Lung microvascular endothelial cell (primary cell): ENCODE measurements around the gene ANKMY1. TPM values are rescaled to one million over a fixed set of nuclear protein-coding genes. Genes with fewer than 3 reads are reported as not detected.
"Not testable (repeated sequence)": the region's sequence is repeated elsewhere in the genome, so short reads cannot be mapped to it uniquely, and the experiment has no call there.

ENCODE experiments used
- DNase-seq, 2 donors: peaks; one replicate each; pipeline versions ENCODE4 v3.0.0 to v3.0.0-alpha.2; 2010; ENCODE audit warnings: low read depth in 2 of 2
- total RNA-seq: library from RNA; depleted of rRNA; stranded (reverse); fragments of >200 nt; gene quantifications from 2 replicates; pipeline ENCODE4 v1.2.1, GENCODE V29; 2014

The ANKMY1 gene
- total RNA-seq, 1 donor from 2014 or later, result 6.0 TPM

DNA sequence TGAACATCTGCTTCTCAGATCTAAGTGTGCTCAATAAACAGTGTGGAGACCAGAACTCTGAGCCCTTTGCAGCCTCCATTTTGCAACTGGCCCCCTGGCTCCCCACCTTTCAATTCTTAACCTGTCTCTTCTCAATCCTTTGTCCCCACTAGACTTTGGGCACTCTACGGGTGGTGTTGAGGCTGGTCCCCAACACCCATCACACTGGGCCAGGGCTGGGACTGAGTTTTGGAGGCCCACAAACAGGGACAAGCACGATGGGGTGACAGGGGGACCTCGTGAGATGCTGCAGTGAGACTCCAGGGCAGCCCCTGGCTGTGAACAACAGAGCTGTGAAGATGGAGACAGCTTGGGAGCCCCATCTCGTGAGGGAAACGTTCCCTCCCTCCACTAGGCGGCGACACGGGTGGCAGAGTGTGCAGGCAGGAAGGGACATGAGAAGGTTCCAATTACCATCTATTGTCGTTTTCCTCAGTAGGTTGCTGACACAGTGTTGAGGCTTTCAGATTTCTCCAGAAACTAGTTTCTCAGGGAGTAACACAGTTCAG lies 1.2 kb downstream of the ANKMY1 start:
- DNase-seq, result peak; percentile 62 to 74

DNA sequence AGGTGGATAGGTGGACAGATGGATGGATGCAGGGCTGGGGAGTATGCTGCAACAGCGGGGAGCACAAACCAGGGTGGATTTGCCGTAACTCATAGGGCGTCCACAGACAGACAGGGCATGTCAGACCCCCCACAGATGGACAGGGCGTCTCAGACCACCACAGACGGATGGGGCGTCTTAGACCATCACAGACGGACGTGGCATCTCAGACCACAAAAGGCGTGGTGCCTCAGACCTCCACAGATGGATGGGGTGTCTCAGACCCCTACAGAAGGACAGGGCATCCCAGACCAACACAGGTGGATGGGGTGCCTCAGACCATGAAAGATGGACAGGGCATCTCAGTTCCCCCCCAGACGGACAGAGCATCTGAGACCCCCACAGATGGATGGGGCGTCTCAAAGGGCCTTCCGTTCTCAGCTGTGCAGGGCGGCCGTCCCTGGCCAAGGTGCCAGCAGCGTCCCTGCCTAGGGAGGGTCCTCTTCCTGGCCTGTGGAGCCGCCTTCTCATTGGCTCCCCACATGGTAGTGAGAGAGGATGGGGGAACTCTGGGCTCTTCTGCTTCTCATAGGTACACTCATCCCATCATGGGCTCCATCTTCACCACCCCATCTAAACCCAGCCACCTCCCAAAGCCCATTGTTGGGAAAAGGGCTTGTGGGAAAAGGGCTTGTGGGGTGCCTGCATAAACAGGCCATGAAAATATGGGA lies 2.1 kb downstream of the ANKMY1 start:
- no peak for DNase-seq

DNA sequence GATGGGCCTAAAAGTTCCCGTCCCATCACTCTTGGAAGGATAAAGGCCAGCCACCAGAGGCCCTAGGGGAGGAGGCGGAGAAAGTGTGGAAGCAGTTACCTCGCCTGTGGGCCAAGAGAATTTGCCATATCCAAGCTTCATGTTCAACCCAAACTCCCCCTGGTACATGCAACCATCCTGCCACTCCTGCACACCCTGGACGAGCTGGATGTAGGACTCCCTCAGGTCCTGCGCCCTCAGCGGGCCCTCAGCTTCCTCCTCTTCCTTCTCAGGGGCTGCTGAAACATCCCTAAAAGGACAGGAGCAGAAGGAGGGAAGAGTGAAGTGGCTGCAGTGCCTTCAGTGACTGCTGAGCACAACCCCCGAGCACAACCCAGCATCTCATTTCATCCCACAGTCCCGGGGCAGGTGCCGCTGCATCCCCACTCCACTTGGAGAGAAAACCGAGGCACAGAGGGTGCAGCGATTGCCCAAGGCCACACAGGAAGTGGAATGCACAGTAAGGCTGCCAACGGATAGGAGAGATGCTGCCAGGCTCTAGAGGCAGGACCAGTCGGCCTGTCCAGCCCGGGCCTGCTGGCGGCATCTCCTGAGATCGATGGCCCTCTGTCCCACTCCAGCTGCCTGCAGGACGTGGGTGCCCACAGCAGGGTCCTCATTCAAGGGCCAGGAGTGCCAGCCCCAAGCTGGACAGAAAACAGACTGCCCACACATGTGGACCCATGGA lies 2.9 kb downstream of the ANKMY1 start:
- no peak for DNase-seq

DNA sequence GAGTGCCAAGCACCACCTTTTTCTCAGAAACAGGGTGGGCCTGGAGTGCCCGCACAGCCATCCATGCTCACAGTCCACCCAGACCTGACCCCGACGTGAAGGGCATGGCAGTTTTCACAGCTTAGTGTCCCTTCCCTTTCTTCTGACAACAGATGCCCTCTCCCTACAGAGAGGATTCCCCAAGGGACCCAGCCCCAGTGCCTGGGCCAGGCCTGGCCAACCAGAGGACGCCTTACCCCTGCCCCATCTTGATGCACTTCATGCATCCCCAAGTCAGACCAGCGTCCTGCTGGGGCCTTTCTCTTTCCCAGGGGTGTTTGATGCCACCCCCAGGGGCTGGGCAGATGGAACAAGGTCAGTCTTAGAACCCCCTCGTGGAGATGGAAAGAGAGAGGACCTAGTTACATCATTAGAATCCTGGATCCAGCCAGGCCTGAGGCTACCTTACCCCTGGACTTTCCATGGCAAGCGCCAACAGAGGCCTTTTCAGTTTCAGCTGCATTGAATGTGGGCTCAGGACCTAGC lies 3.8 kb downstream of the ANKMY1 start:
- DNase-seq, result no peak

DNA sequence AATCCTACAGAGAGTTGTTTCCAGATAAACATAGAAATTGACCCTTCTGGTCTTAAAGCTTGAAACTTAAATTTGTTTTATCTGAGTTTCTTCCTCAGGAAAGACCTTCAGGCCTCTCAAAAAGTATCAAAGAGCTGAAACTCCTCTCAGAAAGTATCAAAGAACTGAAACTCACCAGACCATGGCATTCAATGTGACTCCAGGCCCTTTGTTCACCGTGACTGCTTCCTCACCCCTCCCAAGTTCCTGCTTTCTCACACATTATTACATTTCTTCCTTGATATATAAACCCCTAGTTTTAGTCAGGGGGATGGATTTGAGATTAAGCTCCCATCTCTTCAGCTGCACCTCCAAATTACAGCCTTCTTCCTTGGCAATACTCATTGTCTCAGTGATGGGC lies 6.0 kb downstream of the ANKMY1 start:
- no peak for DNase-seq

DNA sequence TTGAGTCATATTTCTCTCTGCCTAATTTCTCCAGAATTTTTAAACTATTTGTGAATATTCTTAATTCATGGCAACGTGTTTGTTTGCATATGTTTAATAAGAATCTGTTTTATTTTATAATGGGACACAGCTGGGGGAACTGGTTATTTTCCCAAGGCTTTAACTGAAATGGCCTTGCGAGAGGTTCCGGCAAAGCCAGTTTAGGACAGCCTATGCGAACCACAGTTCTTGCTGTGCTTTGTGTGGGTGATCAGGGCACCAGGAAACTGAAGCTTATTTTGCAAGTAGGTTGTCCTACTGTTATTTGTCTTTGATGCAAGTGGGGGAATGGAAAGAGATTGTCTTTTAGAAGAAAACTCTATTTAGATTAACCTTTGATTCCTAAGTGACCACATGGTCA lies 6.5 kb downstream of the ANKMY1 start:
- DNase-seq, result no peak

DNA sequence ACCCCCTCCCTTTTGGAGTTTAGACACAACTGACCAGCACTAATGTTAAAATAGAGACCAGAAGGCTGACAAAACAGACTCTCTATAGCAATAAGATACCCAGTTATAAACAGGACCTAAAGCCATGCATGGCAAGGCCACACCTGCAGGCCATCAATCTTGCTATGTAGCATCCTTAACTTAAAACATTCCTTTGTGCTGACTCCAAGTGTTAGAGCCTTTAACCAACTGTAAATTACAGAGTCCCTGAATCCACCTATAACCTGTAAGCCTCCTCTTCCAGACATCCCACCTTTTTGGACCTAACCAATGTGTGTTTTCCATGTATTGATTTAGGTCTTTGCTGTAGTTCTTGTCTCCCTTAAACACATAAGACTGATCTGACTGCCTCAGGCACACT lies 17.9 kb downstream of the ANKMY1 start:
- no peak for DNase-seq

DNA sequence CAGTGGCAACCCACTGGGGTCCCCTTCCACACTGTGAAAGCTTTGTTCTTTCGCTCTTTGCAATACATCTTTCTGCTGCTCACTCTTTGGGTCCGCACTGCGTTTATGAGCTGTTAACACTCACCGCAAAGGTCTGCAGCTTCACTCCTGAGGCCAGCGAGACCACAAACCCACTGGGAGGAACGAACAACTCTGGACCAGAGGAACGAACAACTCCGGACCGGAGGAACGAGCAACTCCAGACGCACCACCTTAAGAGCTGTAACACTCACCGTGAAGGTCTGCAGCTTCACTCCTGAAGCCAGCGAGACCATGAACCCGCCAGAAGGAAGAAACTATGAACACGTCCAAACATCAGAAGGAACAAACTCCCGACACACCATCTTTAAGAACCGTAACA lies 18.7 kb downstream of the ANKMY1 start:
- not testable (repeated sequence) for DNase-seq

DNA sequence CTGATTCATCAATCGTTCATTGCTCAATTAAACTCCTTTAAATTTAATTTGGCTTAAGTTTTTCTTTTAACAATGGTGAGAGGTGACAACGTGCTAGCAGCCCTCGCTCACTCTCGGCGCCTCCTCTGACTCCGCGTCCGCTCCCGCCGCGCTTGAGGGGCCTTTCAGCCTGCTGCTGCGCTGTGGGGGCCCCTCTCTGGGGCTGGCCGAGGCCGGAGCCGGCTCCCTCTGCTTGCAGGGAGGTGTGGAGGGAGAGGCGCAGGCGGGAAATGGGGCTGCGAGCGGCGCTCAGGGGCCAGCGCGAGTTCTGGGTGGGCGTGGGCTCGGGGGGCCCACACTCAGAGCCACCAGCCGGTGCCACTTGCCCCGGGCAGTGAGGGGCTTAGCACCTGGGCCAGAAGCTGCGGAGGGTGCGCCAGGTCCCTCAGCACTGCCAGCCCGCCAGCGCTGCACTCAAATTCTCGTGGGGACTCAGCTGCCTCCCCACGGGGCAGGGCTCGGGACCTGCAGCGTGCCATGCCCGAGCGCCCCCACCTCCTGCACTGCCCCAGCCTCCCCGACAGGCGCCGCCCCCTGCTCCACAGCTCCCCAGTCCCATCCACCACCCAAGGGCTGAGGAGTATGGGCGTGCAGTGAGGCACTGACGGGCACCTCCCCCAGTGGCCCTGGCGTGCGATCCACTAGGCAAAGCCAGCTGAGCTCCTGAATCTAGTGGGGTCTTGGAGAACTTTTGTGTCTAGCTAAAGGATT lies 19.6 kb downstream of the ANKMY1 start:
- no peak for DNase-seq

DNA sequence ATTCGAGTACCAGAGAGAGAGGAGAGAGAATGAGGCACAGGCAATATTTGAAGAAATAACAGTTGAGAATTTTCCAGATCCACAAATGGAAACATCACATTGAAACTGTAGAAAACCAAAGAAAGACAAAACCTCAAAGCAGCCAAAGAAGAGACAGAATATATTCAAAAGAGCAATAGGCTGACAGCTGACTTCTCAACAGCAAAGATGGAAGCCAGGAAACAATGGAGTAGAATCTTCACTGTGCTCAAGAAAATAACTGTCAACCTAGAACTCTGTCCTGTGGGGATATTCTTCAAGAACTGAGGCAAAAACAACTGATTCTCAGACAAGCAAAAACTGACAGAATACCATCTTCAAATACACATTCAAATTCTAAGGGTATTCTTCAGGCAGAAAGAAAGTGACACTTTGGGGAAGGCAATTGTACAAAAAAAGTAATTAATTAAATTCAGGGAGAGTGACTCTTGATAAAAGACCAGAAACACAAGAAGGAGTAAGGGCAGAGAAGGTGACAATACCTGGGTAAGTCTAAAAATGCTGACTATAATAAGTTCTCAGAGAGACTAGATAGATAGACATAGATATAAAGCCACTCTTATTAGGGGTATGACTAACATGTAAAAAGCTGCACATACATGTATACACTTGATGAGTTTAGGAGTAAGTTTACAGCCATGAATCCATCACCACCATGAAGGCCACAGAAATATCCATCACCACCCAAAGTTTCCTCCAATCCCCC lies 25.6 kb downstream of the ANKMY1 start:
- no peak for DNase-seq

DNA sequence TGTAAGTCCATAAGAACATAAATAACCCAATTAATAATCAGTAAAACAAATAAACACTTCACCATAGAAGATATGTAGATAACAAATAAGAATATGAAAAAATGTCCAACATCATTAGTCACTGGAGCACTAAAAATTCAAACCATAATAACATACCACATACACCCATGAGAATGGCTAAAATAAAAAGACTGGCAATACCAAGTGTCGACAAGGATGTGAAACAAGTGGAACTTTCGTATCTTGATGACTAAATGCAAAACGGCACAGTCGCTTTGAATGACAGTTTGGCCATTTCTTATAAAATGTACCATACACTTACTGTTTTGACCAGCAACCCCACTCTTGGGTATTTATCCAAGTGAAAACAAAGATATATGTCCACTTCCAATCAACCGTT lies 26.8 kb downstream of the ANKMY1 start:
- DNase-seq, result no peak

DNA sequence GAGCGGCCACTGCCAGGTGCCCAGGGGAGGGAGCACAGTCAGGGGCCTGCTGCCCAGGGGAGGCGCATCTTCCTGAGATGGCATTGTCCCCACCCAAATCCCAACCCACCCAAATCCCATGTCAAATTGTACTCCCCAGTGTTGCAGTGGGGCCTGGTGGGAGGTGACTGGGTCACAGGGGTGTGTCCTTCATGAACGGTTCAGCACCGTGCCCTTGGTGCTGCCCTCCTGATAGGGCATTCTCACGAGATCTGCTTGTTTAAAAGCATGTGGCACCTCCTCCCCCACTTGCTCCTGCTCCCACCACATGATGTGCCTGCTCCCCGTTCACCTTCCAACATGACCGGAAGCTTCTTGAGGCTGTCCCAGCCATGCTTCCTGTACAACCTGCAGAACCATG lies 27.6 kb downstream of the ANKMY1 start:
- DNase-seq, result no peak

DNA sequence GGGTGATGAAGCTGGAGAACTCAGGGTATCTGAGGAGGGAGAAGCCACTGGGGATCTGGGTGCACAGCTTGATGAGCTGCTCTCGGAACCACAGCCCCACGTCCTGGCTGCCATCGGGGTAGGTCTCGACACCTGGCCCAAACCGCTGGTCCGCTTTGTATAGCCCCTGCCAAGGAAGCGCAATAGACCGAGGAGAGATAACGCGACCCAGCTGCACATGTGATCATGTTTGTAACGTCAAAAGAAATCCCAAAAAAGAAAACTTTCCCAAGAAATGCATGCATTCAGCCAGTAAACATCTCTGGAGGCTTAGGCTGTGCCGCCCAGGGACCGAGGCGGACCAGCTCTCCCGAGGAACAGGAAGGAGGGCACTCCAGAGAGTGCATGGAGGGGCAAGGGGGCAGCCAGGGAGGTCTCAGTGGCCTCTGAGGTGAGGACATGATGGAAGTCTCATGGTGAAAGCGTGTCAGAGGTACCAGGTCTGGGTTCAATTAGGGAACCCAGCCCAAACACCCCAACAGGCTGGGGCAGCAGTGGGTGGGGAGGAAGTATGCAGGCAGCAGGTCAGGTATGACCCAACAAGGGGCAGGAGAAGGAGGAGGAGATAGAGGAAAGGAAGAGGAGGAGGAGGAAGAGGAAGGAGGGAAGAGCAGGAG lies 28.3 kb downstream of the ANKMY1 start:
- no peak for DNase-seq

DNA sequence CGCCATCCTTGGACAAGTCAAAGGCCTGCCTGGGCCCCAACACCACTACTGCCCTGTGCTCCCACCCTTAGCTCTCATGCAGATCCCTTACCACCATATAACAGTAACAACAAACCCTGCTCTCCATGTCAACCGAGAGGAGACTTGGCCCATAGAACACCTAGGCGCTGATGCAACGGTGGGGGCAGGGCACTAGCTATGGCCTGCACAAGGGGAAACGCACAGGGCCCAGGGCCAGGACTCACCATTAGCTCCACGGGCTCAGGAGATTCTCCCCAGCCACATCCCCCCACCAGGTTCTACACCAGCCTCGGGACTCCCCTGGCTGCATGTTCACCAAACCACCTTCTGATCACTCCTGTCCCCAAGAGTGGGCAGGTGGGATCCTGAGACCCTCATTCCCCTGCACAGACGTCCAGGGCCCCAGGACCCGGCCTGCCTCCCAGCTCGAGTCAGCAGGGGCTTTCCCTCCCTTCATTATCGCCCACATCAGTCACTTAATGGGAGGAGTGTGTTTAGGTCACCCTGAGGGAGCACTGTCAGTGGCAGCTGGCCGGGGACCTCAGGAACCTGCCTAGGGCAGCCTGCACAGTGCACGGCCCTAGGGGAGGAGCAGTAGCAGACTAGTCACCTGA lies 29.3 kb downstream of the ANKMY1 start:
- DNase-seq, result no peak

DNA sequence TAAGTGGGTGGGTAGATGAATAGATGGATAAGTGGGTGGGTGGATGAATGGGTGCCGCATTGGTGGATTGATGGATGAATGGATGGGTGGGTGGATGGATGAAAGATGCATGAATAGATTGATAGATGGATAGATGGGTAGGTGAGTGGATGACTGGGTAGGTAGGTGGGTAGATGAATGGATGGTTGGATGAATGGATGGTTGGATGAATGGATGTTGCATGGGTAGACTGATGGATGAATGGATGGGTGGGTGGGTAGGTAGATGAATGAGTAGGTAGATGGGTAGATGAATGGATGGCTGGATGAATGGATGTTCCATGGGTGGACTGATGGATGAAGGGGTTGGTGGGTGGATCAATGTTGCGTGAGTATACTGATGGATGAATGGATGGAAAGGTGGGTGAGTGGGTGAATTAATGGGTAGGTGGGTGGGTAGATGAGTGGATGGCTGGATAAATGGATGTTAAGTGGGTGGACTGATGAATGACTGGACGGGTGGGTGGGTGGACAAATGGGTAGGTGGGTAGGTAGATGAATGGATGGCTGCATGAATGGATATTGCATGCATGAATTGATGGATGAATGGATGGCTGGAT lies 30.5 kb downstream of the ANKMY1 start:
- DNase-seq, result no peak

DNA sequence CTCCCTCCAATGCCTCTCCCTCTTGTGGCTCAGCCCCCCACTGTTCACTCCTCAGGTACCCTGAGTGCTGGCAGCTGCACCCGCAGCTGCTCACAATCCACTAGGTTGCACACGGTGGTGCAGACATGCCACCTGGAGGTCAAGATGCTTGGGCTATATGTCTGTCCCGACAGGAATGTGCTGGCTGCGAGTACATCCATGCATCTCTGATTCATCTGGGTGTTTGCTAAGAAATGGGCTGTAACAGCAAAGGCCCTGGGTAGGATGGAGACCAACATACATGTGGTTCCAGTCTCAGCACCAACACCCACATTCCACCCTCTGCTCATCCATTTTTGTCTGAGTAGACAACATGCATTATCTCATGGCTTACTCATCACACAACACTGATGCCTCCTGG lies 31.3 kb downstream of the ANKMY1 start:
- DNase-seq, result no peak

DNA sequence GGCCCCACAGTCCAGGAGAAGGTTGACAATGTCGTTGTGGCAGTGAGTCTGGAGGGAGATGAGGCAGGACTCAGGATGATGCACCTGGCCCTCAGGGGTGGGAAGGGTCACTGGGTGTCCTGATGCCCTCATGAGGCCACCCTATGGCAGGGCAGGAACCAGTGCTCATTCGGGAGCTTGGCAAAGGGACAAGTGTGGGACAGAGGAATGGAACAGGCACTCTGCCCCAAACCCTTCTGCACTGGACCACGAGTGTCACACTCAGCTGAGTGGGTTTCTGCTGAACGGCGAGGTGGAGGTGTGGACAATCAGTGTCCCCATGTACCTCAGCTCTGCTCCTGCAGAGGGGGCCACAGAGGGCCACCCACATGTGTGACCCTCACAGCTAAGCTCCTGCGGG lies 32.0 kb downstream of the ANKMY1 start:
- DNase-seq, result no peak

DNA sequence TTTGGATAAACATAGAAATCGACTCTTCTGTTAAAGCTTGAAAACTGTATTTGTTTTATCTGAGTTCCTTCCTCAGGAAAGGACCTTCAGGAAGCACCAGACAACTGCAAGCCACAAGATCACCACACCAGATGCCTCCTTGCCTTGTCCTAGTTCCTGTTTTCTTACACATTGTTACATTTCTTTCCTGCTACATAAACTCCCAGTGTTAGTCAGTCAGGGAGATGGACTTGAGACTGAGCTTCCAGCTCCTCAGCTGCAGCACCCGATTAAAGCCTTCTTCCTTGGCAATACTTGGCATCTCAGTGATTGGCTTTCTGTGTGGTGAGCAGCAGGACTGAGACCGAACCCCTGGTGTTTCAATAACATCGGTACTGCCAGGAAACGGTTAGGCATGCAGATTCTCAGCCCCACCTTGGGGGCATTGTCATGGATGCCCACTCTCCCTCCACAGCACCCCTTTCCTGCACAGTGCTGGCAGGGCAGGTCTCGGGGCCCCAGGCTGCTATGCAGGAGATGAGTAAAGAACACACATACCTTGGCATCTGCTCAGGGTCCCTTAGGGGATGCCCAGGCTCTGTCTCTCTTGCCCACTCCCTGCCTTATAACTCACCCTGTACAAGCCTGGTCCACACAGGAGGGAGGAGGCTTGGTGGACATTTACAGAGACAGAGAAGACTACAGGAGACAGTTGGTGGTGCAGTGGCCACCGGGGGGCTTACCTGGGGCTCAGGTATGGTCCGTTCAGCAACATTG lies 32.6 kb downstream of the ANKMY1 start:
- no peak for DNase-seq
